Measurements from ENCODE around the gene RAP1B. TPM values are rescaled to one million over a fixed set of nuclear protein-coding genes. Genes with fewer than 3 reads are reported as not detected.
A peak's percentile ranks its signal among the peaks of the same experiment; 100 is the strongest.

Gene RAP1B
- total and polyA plus RNA-seq, 2 of the 13 experiments (the other 11 are each of a cell fraction or from before 2014, with no cell fraction given) = 71.1 to 92.7 TPM

- H2AFZ ChIP-seq (ENCODE audit: low read length) = no peak overlapping the region
- no peaks in the 10 kb centered on the region for H3K4me1 ChIP-seq (ENCODE audit: insufficient read depth, low read length)
- no peak overlapping the region for H3K4me2 ChIP-seq (ENCODE audit: low read depth, low read length)
- no peaks in the 10 kb centered on the region for H3K27me3 ChIP-seq (ENCODE audit: control insufficient read depth in 1 of 2, insufficient read depth in 2 of 2, low read length in 2 of 2)
- TF ChIP-seq MNT (IDR thresholded peaks at IDR 0.05) = no peak
- no peak for TF ChIP-seq EEA1 (CRISPR knock-in tag; IDR thresholded peaks at IDR 0.05; ENCODE audit: borderline replicate concordance)
- peak; percentile 56; the same call in 1 of the 2 replicates for TF ChIP-seq CHD4 (IDR thresholded peaks at IDR 0.05; ENCODE audit: borderline replicate concordance, low read length)
- TF ChIP-seq ZNF225 (CRISPR knock-in tag; IDR thresholded peaks at IDR 0.05) = no peak
- no peak for TF ChIP-seq NFE2L1 (CRISPR knock-in tag; IDR thresholded peaks at IDR 0.05; ENCODE audit: borderline replicate concordance)
- no peak for TF ChIP-seq ZNF3 (CRISPR knock-in tag; IDR thresholded peaks at IDR 0.05)
- peak; percentile 75 for TF ChIP-seq ZNF629 (CRISPR knock-in tag; conservative IDR thresholded peaks at IDR 0.05)
- no peak for TF ChIP-seq FIP1L1 (IDR thresholded peaks at IDR 0.05; ENCODE audit: borderline replicate concordance, insufficient read depth, low read depth, low read length)
- no TSS peak for BruUV-seq (replicated peaks)
- no peak overlapping the region for H3K9ac ChIP-seq (ENCODE audit: insufficient read depth, low read depth, low read length)
- H4K20me1 ChIP-seq (ENCODE audit: insufficient read depth, low read length) = no peaks in the 10 kb centered on the region
- ChIA-PET CTCF (ENCODE audit: low intra/inter-chr PET ratio, low total read pairs) (no interaction called here), POLR2A (no interaction called here)
- H3K79me2 ChIP-seq (ENCODE audit: insufficient read depth, low read length) = no peaks in the 10 kb centered on the region
- DNase-seq (ENCODE audit: low spot score) (no peak), FAIRE-seq (no peak), ATAC-seq (no peak)
- no peak overlapping the region for H3K4me3 ChIP-seq (replicated peaks in 1 of 3; ENCODE audit: insufficient read depth in 1 of 3, low read depth in 2 of 3, low read length in 3 of 3)
- no peak overlapping the region for H3K27ac ChIP-seq (ENCODE audit: extremely low read length, insufficient read depth, low read length)
- 40% methylated on average over 10 of the region's 10 CpGs for whole genome bisulfite sequencing (ENCODE audit: low lambda C conversion rate)
- intact Hi-C loops (cut with micrococcal nuclease; ENCODE audit: unreplicated experiment) (no loop called here), in situ Hi-C loops (cut with HindIII; ENCODE audit: extremely low pct_ligation_motif_present, low pct_unique_long_range_greater_than_20kb) (no loop called here)
- H3K36me3 ChIP-seq (replicated peaks in 1 of 2; ENCODE audit: control insufficient read depth in 1 of 2, insufficient read depth in 2 of 2, low read length in 2 of 2) = no peaks in the 10 kb centered on the region
- H3K9me3 ChIP-seq (ENCODE audit: low read length) = no peaks in the 10 kb centered on the region
Measured at GRCh38 chr12:68561830-68562229, 48.9 kb upstream of the RAP1B start.

GRCh38 chr12:68564166-68564565 is 46.5 kb upstream of the RAP1B start:
- FAIRE-seq (no peak), DNase-seq (ENCODE audit: low spot score) (no peak), ATAC-seq (no peak)
- Histone ChIP-seq H4K20me1 (ENCODE audit: insufficient read depth, low read length) (no peaks in the 10 kb centered on the region), H3K9ac (ENCODE audit: insufficient read depth, low read depth, low read length) (no peak overlapping the region), H3K9me3 (ENCODE audit: low read length) (no peaks in the 10 kb centered on the region), H3K79me2 (ENCODE audit: insufficient read depth, low read length) (no peaks in the 10 kb centered on the region), H3K27ac (ENCODE audit: extremely low read length, insufficient read depth, low read length) (no peak overlapping the region), H2AFZ (ENCODE audit: low read length) (no peak overlapping the region), H3K4me1 (ENCODE audit: insufficient read depth, low read length) (no peaks in the 10 kb centered on the region), H3K36me3 (replicated peaks in 1 of 2; ENCODE audit: control insufficient read depth in 1 of 2, insufficient read depth in 2 of 2, low read length in 2 of 2) (no peaks in the 10 kb centered on the region), H3K4me2 (ENCODE audit: low read depth, low read length) (no peak overlapping the region), H3K27me3 (ENCODE audit: control insufficient read depth in 1 of 2, insufficient read depth in 2 of 2, low read length in 2 of 2) (no peaks in the 10 kb centered on the region), H3K4me3 (replicated peaks in 1 of 3; ENCODE audit: insufficient read depth in 1 of 3, low read depth in 2 of 3, low read length in 3 of 3) (no peak overlapping the region)
- POLR2A ChIA-PET = no interaction called here
- CTCF ChIA-PET (ENCODE audit: low intra/inter-chr PET ratio, low total read pairs) = no interaction called here
- in situ Hi-C loops (cut with HindIII; ENCODE audit: extremely low pct_ligation_motif_present, low pct_unique_long_range_greater_than_20kb) (no loop called here), intact Hi-C loops (cut with micrococcal nuclease; ENCODE audit: unreplicated experiment) (no loop called here)
- BruUV-seq (replicated peaks) = no TSS peak
- 0% methylated on average over 1 of the region's 1 CpG for WGBS (ENCODE audit: low lambda C conversion rate)
- TF ChIP-seq ZXDC (CRISPR knock-in tag; IDR thresholded peaks at IDR 0.05) = no peak
- no peak for TF ChIP-seq TRIM22 (IDR thresholded peaks at IDR 0.05)
- TF ChIP-seq HCFC1 (IDR thresholded peaks at IDR 0.05; ENCODE audit: low read depth, low read length) = no peak
- TF ChIP-seq ZNF598 (CRISPR knock-in tag; IDR thresholded peaks at IDR 0.05; ENCODE audit: borderline replicate concordance) = no peak
- no peak for TF ChIP-seq ZNF740 (CRISPR knock-in tag; IDR thresholded peaks at IDR 0.05)
- no peak for TF ChIP-seq ZNF430 (CRISPR knock-in tag; IDR thresholded peaks at IDR 0.05)
- no peak for TF ChIP-seq CHCHD3 (CRISPR knock-in tag; IDR thresholded peaks at IDR 0.05)

Measured in HepG2 (cell line).